ENCODE data around the gene OR52I1. TPM values are rescaled to one million over a fixed set of nuclear protein-coding genes. Genes with fewer than 3 reads are reported as not detected.

OR52I1 gene
- total RNA-seq, 1 experiment from 2014 or later = not detected

DNA sequence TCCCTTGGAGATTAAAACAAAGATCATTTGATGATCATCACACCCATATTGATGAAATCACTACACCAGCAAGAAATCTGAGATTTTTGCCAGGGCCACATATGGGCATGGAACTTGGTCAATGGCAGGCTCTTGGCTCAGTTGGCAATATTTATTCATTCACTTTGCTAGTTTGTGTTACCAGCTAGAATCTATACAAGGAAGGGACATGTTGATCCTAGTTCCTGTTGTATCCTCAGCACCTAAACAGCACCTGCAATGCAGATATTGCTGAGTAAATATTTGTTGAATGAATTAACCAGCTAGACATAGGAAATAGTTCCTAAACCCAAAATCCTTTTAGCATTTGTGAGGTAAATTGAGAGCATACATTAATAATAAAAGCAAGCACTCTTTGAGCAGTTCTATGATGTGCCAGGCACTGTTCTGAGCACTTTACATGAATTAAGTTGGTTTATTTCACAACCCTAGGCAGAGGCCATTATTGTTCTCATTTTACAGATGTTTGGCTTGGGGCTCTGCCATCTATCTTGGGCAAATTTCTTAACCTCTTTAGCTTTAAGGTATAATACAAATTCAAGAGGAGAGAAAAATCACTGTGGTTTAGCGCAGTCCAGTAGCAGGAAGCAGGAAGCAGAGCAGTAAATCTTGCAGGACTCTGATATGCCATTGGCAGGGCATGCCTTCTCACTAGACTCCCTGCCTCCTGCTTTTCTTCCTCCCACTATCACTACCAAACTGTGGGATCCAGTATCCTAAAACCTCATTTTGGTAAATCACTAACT is 12.6 kb downstream of the OR52I1 start (continued):
- TF ChIP-seq FOSL1 (IDR thresholded peaks at IDR 0.05; ENCODE audit: low read depth) = no peak
- no peak for TF ChIP-seq EZH2phosphoT487 (IDR thresholded peaks at IDR 0.05; ENCODE audit: borderline replicate concordance)
- no peak for TF ChIP-seq POLR2A (IDR thresholded peaks at IDR 0.05; ENCODE audit: borderline replicate concordance, extremely low read depth, insufficient read depth, insufficient read length)
- TF ChIP-seq SIN3A (IDR thresholded peaks at IDR 0.05; ENCODE audit: low read depth) = no peak
- no peak for TF ChIP-seq SP1 (IDR thresholded peaks at IDR 0.05; ENCODE audit: low read depth)
- no peak for TF ChIP-seq YY1 (IDR thresholded peaks at IDR 0.05; ENCODE audit: extremely low read depth, insufficient replicate concordance, low read depth, low read length)
- TF ChIP-seq SRF (IDR thresholded peaks at IDR 0.05; ENCODE audit: low read depth) = no peak
- no peak for TF ChIP-seq ZFX (IDR thresholded peaks at IDR 0.05)
- no peak for TF ChIP-seq EZH2 (IDR thresholded peaks at IDR 0.05)
- no peak for TF ChIP-seq TCF7L2 (IDR thresholded peaks at IDR 0.05; ENCODE audit: borderline replicate concordance, extremely low read depth, insufficient read depth, insufficient read length)
- no peak for TF ChIP-seq ZNF274 (IDR thresholded peaks at IDR 0.05; ENCODE audit: low read depth, low read length)
- no peak for TF ChIP-seq POLR2AphosphoS5 (IDR thresholded peaks at IDR 0.05; ENCODE audit: low read depth, low read length)

DNA sequence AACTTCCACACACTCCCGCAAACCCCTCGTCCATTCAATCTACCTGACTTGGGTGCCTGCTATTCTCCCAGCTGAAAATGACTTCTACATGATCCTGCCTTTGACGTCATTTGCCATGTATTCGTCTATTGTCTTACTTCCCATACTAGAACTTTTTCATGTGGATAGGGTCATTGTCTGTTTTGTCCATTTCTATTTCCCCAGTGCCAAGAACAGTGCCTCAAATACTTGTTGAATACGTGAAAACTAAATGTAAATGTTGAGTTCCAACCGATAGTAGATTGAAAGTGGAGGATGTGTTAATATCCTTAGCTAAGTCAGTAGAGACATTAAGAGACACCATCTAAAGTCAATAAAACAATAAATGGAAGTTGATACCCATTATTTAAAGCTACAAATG is 13.3 kb downstream of the OR52I1 start:
- peaks cover 4% of the 10 kb centered on the region; the same call in 1 of the 2 replicates for H3K79me2 ChIP-seq (ENCODE audit: insufficient read depth, low read length)
- H3K9me3 ChIP-seq (ENCODE audit: control insufficient read depth in 1 of 2, insufficient read depth in 1 of 2, low read depth in 1 of 2, low read length in 2 of 2) = no peaks in the 10 kb centered on the region
- ATAC-seq = no peak
- no peaks in the 10 kb centered on the region for H3K36me3 ChIP-seq (ENCODE audit: control insufficient read depth in 1 of 2, insufficient read depth in 2 of 2, low read length in 2 of 2)
- no peaks in the 10 kb centered on the region for H4K20me1 ChIP-seq (ENCODE audit: insufficient read depth)
- DNase-seq (ENCODE audit: low read depth, low spot score) = no peak
- RAD21 ChIA-PET (ENCODE audit: low non-redundant PET in 1 of 2, low total read pairs in 2 of 2, uncharacterized antibody in 2 of 2, unreplicated experiment in 2 of 2) = no interaction called here
- H3K4me2 ChIP-seq (ENCODE audit: low read length) = peak overlapping the region; percentile 84
- H3K9ac ChIP-seq (ENCODE audit: low read length) = peak overlapping the region; percentile 68
- TSS peak; percentile 59 for BruUV-seq (replicated peaks)
- POLR2A ChIA-PET = interaction anchor here (0.9 to 1.1 kb wide), 2 partner anchors 9 to 397 kb away, joined by 3 to 5 read pairs; no protein-coding TSS in a partner anchor
- H2AFZ ChIP-seq (ENCODE audit: low read depth, low read length, poor library complexity, severe bottlenecking) = peak overlapping the region; percentile 84
- intact Hi-C loops (cut with micrococcal nuclease) = loop anchor here (1.0 kb wide), 1 partner anchor 420 kb away; no protein-coding TSS in a partner anchor
- H3K27ac ChIP-seq (ENCODE audit: low read depth, low read length) = no peak overlapping the region
- H3K4me3 ChIP-seq (replicated peaks in 1 of 2; ENCODE audit: low read depth in 1 of 2, low read length in 2 of 2) = peak overlapping the region; percentile 67 to 80
- H3K9me2 ChIP-seq (ENCODE audit: insufficient read depth) = no peaks in the 10 kb centered on the region
- CTCF ChIA-PET = interaction anchor here (0.9 to 2.9 kb wide), 4 partner anchors 29 to 425 kb away, joined by 3 to 13 read pairs (median 9); partner anchors contain the start of gene OR51D1
- H3K4me1 ChIP-seq (ENCODE audit: control insufficient read depth in 1 of 2, insufficient read depth in 2 of 2, low read length in 2 of 2) = peaks cover 0 to 15% of the 10 kb centered on the region in 2 experiments; a peak in 2 of 4 replicates
- no peaks in the 10 kb centered on the region for H3K27me3 ChIP-seq (ENCODE audit: insufficient read depth, low read length)
- TF ChIP-seq CEBPB (IDR thresholded peaks at IDR 0.05; ENCODE audit: low read depth) = no peak
- no peak for TF ChIP-seq ELF1 (IDR thresholded peaks at IDR 0.05; ENCODE audit: borderline replicate concordance, low read depth)
- TF ChIP-seq TCF7L2 (IDR thresholded peaks at IDR 0.05; ENCODE audit: borderline replicate concordance, extremely low read depth, insufficient read depth, insufficient read length) = no peak
- TF ChIP-seq JUND (IDR thresholded peaks at IDR 0.05) = no peak
- TF ChIP-seq, protein P1, sequence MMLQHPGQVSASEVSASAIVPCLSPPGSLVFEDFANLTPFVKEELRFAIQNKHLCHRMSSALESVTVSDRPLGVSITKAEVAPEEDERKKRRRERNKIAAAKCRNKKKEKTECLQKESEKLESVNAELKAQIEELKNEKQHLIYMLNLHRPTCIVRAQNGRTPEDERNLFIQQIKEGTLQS (IDR thresholded peaks at IDR 0.05) = no peak
- TF ChIP-seq EZH2phosphoT487 (IDR thresholded peaks at IDR 0.05; ENCODE audit: borderline replicate concordance) = no peak
- no peak for TF ChIP-seq SIN3A (IDR thresholded peaks at IDR 0.05; ENCODE audit: low read depth)
- TF ChIP-seq RAD21 (IDR thresholded peaks at IDR 0.05; ENCODE audit: low read depth) = no peak
- TF ChIP-seq, protein P2, sequence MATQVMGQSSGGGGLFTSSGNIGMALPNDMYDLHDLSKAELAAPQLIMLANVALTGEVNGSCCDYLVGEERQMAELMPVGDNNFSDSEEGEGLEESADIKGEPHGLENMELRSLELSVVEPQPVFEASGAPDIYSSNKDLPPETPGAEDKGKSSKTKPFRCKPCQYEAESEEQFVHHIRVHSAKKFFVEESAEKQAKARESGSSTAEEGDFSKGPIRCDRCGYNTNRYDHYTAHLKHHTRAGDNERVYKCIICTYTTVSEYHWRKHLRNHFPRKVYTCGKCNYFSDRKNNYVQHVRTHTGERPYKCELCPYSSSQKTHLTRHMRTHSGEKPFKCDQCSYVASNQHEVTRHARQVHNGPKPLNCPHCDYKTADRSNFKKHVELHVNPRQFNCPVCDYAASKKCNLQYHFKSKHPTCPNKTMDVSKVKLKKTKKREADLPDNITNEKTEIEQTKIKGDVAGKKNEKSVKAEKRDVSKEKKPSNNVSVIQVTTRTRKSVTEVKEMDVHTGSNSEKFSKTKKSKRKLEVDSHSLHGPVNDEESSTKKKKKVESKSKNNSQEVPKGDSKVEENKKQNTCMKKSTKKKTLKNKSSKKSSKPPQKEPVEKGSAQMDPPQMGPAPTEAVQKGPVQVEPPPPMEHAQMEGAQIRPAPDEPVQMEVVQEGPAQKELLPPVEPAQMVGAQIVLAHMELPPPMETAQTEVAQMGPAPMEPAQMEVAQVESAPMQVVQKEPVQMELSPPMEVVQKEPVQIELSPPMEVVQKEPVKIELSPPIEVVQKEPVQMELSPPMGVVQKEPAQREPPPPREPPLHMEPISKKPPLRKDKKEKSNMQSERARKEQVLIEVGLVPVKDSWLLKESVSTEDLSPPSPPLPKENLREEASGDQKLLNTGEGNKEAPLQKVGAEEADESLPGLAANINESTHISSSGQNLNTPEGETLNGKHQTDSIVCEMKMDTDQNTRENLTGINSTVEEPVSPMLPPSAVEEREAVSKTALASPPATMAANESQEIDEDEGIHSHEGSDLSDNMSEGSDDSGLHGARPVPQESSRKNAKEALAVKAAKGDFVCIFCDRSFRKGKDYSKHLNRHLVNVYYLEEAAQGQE (IDR thresholded peaks at IDR 0.05; ENCODE audit: low read depth) = no peak
- no peak for TF ChIP-seq SP1 (IDR thresholded peaks at IDR 0.05; ENCODE audit: low read depth)
- no peak for TF ChIP-seq CBX3 (IDR thresholded peaks at IDR 0.05; ENCODE audit: low read depth)
- TF ChIP-seq EGR1 (IDR thresholded peaks at IDR 0.05; ENCODE audit: low read depth) = no peak
- no peak for TF ChIP-seq ZNF274 (IDR thresholded peaks at IDR 0.05; ENCODE audit: low read depth, low read length)
- TF ChIP-seq SRF (IDR thresholded peaks at IDR 0.05; ENCODE audit: low read depth) = no peak

All from HCT116 (cell line).